ENCODE results near the gene FAH.

DNA sequence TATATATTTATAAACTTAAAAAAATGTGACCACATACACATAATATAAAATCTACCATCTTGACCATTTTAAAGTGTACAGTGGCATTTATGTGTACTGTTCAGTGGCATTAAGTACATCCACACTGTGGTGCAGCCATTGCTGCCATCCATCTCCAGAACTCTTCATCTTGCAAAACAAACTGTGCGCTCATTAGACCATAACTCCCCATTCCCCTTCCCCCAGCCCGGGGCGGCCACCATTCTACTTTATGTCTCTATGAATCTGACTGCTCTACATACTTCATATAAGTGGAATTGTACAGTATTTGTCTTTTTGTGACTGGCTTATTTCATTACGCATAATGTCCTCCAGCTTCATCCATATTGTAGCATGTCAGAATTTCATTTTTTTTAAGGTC is 51.4 kb downstream of the FAH start:
- TF ChIP-seq POLR2AphosphoS5 (IDR thresholded peaks at IDR 0.05; ENCODE audit: borderline replicate concordance, low read depth, low read length) (no peak), EZH2 (IDR thresholded peaks at IDR 0.05) (no peak), FOXP2 (optimal IDR thresholded peaks at IDR 0.05; ENCODE audit: control extremely low read depth, extremely low read length, insufficient read depth) (no peak)

Data from SK-N-MC (cell line).